GM21576 (cell line): ENCODE measurements around the gene MCM10.
"Not testable (repeated sequence)": the region's sequence is repeated elsewhere in the genome, so short reads cannot be mapped to it uniquely, and the experiment has no call there.

ENCODE experiments used
- ATAC-seq: cut with Tn5 transposase; IDR thresholded peaks from one replicate; pipeline ENCODE4 v1.9.1; 2021; ENCODE audit warnings: mild to moderate bottlenecking, moderate library complexity; ENCODE audit not compliant: unreplicated experiment

Gene MCM10

GRCh38 chr10:13160934-13161856 is at the start of gene MCM10:
Gene MCM10 (plus strand): TSS chr10:13161558. CDS start chr10:13164203, 2,645 bp downstream.
- ATAC-seq = peak; percentile 100

GRCh38 chr10:13113544-13113943 is 47.8 kb upstream of the MCM10 start:
- no peak for ATAC-seq

GRCh38 chr10:13115832-13116803 is 45.2 kb upstream of the MCM10 start:
- ATAC-seq = no peak

GRCh38 chr10:13117841-13118783 is 43.2 kb upstream of the MCM10 start:
- no peak for ATAC-seq

GRCh38 chr10:13118784-13119410 is 42.5 kb upstream of the MCM10 start:
- ATAC-seq = no peak

GRCh38 chr10:13120786-13121499 is 40.4 kb upstream of the MCM10 start:
- no peak for ATAC-seq

- no peak for ATAC-seq
Measured at GRCh38 chr10:13121500-13121854, 39.9 kb upstream of the MCM10 start.

- no peak for ATAC-seq
Measured at GRCh38 chr10:13136651-13137050, 24.7 kb upstream of the MCM10 start.

GRCh38 chr10:13139150-13139549 is 22.2 kb upstream of the MCM10 start:
- no peak for ATAC-seq

- ATAC-seq = no peak
Measured at GRCh38 chr10:13139676-13140075, 21.7 kb upstream of the MCM10 start.

- ATAC-seq = no peak
Measured at GRCh38 chr10:13140627-13141190, 20.6 kb upstream of the MCM10 start.

- no peak for ATAC-seq
Measured at GRCh38 chr10:13143766-13144165, 17.6 kb upstream of the MCM10 start.

- no peak for ATAC-seq
Measured at GRCh38 chr10:13144814-13145213, 16.5 kb upstream of the MCM10 start.

- no peak for ATAC-seq
Measured at GRCh38 chr10:13146379-13146778, 15.0 kb upstream of the MCM10 start.

- ATAC-seq = no peak
Measured at GRCh38 chr10:13147161-13147560, 14.2 kb upstream of the MCM10 start.

- ATAC-seq = no peak
Measured at GRCh38 chr10:13152296-13152695, 9.1 kb upstream of the MCM10 start.

- ATAC-seq = not testable (repeated sequence)
Measured at GRCh38 chr10:13155860-13156259, 5.5 kb upstream of the MCM10 start.

GRCh38 chr10:13158401-13158800 is 3.0 kb upstream of the MCM10 start:
- ATAC-seq = no peak

GRCh38 chr10:13161857-13162271 is 506 bp downstream of the MCM10 start:
- ATAC-seq = no peak
